A375 (cell line): Measurements from ENCODE around the gene ISYNA1. TPM values are rescaled to one million over a fixed set of nuclear protein-coding genes. Genes with fewer than 3 reads are reported as not detected.

Experiments
- small RNA-seq: library from RNA; depleted of rRNA; stranded (forward); fragments of <200 nt; gene quantifications from one replicate; pipeline ENCODE3, GENCODE V24; 2014
- total RNA-seq: library from RNA; depleted of rRNA; stranded (reverse); fragments of >200 nt; shearing (Covaris generic); gene quantifications from 2 replicates; pipeline ENCODE4 v1.2.3, GENCODE V29; 2014; rRNA removed

ISYNA1 gene
- total RNA-seq = 26.3 and 35.8 TPM in 2 replicates

DNA sequence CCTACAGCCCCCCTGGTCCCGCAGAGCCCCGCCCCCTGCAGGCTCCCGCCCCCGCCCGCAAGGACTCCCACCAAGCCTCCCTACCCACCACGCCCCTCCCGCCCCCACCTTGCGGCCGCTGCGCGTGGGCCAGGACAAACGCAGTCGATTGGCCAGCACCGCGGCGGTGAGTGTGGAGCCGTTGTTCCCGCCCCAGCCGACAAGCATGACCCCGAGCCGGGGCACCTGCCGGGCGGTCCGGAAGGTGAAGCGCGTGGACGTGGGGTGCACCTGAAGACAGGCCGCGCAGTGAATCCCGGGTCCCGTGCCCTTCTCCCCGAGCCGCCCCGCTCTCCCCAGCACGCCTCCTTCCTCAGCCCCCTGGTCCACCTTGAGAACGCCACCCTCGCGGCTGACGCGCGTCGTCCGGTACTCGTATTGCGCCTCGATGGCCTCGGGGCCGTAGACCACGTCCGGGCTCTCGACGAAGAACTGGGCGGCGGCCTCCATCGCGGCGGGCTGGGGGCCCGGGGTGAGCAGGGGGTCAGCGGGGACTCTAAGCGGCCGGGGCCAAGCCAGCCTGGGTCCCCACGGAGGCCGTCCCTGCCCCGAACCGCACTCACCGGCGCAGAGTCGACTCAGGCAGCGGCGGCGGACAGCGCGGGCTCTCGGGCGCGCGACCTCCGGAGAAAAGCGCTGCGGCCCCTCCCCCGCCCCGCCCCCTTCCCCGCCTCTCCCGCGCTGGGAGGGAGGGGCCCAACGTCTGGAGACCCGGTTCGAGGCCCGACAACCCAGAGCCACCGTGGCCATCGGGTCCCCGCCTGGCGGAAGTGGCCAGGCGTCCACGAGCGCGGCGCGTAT is at the start of gene ISYNA1:
TSS of gene ISYNA1 (minus strand) at position 643 of the 840 bp plus-strand sequence. CDS start at position 489, 154 bp downstream.

DNA sequence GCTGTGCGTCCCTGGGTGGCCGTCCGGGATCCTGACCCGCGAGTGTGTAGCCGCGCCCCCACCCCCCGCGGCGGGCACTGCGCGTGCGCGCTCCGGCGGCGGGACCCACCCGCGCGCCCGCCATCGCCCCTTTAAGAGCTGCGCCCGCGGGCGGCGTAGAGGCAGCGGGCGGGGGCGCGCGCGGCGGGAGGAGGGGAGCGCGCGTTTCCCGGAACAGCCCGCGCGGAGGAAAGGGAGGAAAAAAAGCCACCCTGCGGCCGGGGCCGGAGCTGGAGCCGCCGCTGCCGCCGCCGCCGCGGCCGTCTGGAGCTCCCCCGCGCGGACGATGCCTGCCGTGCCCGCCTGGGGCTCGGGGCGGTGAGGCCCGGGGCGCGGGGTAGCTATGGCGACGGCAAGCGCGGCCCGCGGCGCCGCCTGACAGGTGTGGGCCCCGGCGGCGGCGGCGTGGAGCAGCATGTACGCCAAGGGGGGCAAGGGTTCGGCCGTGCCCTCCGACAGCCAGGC is 18.7 kb downstream of the ISYNA1 start, which contains the start of gene SSBP4:
TSS of gene SSBP4 (plus strand) at position 204 of the 504 bp plus-strand sequence. CDS start at position 455, 251 bp downstream.

DNA sequence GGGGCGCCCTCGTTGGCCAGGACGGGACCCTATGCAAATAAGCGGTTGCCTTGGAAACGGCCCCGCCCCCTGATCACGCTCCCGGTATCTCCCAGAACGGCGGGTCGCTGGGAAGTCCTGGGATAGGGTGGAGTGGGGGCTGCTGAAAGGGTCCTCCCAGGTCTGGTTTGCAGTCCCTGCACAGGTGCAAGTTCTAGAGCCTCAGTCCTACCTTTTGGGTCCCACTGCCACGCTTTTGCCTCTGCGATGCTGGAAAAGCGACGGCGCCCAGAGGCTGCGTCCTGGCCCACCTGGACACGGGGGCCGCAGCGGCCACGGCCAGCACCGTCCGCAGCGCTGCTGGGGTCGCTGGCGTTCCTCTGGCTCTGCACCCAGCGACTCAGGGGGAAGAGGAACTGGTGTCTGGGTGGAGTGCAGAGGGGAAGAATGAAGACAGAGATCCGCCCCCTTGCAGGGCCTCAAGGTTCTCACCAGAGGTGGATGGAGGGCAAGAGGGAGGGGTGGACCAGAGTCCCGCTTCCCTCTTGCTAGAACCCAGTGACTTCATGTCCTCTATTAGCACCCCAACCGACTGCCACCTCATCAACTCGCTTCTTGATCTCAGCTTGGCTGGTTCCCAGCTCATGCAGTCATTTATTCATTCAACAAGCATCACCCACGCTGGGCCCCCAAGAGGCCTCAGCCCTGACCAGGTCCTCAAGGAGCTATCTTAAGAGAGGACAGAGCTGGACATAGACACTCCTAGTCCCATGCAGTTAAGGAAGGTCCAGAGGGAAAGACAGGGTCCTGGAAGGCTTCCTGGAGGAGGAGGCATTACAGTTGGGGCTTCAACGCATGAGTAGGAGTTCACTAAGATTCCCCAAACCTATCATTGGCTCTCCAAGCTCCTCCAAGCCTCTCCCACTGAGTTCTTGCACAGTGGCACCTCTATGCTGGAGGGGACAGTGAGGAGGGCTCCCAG is 40.4 kb downstream of the ISYNA1 start, which contains the start of gene LRRC25:
TSS of gene LRRC25 (minus strand) at position 381 of the 961 bp plus-strand sequence. CDS start 659 bp downstream, outside the sequence.

DNA sequence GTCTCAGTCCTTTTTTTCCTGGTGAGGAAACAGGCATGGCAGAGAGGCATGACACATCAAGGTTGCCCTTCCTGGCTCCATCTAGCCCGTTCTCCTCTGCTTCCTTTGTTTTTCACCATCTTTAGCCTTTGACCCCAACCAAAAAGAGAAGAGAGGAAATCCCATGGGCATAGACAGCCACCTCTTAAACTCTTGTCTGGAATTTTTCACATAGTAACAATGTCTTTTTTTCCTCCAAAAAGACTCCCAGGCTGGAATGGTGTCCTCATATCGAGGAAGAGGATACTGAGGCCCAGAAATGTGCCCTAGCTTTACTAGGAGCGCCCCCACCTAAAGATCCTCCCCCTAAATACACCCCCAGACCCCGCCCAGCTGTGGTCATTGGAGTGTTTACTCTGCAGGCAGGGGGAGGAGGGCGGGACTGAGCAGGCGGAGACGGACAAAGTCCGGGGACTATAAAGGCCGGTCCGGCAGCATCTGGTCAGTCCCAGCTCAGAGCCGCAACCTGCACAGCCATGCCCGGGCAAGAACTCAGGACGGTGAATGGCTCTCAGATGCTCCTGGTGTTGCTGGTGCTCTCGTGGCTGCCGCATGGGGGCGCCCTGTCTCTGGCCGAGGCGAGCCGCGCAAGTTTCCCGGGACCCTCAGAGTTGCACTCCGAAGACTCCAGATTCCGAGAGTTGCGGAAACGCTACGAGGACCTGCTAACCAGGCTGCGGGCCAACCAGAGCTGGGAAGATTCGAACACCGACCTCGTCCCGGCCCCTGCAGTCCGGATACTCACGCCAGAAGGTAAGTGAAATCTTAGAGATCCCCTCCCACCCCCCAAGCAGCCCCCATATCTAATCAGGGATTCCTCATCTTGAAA is 52.0 kb downstream of the ISYNA1 start, which contains the start of gene GDF15:
TSS of gene GDF15 (plus strand) at position 484 of the 868 bp plus-strand sequence. CDS start at position 516, 32 bp downstream.

Small RNAs within 50 kb of the gene (small RNA-seq; reads per million reads assigned to genes)
- gene MIR3189 = not detected

Other genes starting within 250 kb of the ISYNA1 start
- gene MPV17L2, start 244.9 kb downstream of the ISYNA1 start, total RNA-seq = 20.6 and 27.2 TPM in 2 replicates
- gene RAB3A, start 234.1 kb downstream of the ISYNA1 start, total RNA-seq = 2.9 and 4.9 TPM in 2 replicates
- gene PDE4C, start 211.7 kb downstream of the ISYNA1 start, total RNA-seq = 0.05 TPM in 1 of 2 replicates, not detected in the other
- gene IQCN, start 163.7 kb downstream of the ISYNA1 start, total RNA-seq = 0.34 and 0.94 TPM in 2 replicates
- 238 and 267 TPM in 2 replicates for gene JUND, start 156.5 kb downstream of the ISYNA1 start, total RNA-seq
- 562 and 580 TPM in 2 replicates for gene LSM4, start 115.1 kb downstream of the ISYNA1 start, total RNA-seq
- 14.8 and 15.8 TPM in 2 replicates for gene PGPEP1, start 97.5 kb downstream of the ISYNA1 start, total RNA-seq
- gene GDF15, start 52.0 kb downstream of the ISYNA1 start, total RNA-seq = 32.1 and 48.4 TPM in 2 replicates
- gene LRRC25, start 40.5 kb downstream of the ISYNA1 start, total RNA-seq = 0.15 TPM in 1 of 2 replicates, not detected in the other
- 135 and 183 TPM in 2 replicates for gene SSBP4, start 18.7 kb downstream of the ISYNA1 start, total RNA-seq
- 21.9 and 26.6 TPM in 2 replicates for gene ELL, start 83.9 kb upstream of the ISYNA1 start, total RNA-seq
- gene FKBP8, start 105.4 kb upstream of the ISYNA1 start, total RNA-seq = 270 and 281 TPM in 2 replicates
- gene KXD1, start 119.7 kb upstream of the ISYNA1 start, total RNA-seq = 170 and 182 TPM in 2 replicates
- 1,318 and 1,387 TPM in 2 replicates for gene UBA52, start 133.7 kb upstream of the ISYNA1 start, total RNA-seq
- 185 and 235 TPM in 2 replicates for gene REX1BD, start 150.7 kb upstream of the ISYNA1 start, total RNA-seq
- gene CRLF1, start 168.7 kb upstream of the ISYNA1 start, total RNA-seq = 6.0 and 9.8 TPM in 2 replicates
- gene TMEM59L, start 174.7 kb upstream of the ISYNA1 start, total RNA-seq = 2.0 and 2.5 TPM in 2 replicates
- 7.0 TPM in 2 replicates for gene KLHL26, start 198.9 kb upstream of the ISYNA1 start, total RNA-seq
- gene CRTC1, start 245.5 kb upstream of the ISYNA1 start, total RNA-seq = 7.3 and 7.5 TPM in 2 replicates